ENCODE data around the gene S100PBP. TPM values are rescaled to one million over a fixed set of nuclear protein-coding genes. Genes with fewer than 3 reads are reported as not detected.
A peak's percentile ranks its signal among the peaks of the same experiment; 100 is the strongest.
"Not testable (repeated sequence)": the region's sequence is repeated elsewhere in the genome, so short reads cannot be mapped to it uniquely, and the experiment has no call there.

Gene S100PBP
- total and polyA plus RNA-seq, 8 donors, result 2.9 to 253 (median 19.8) TPM

GRCh38 chr1:32901823-32902534 is 84.5 kb downstream of the S100PBP start:
- Histone ChIP-seq H3K27ac (peak overlapping the region; percentile 86 to 91 (median 87)), H3K9me3 (no peaks in the 10 kb centered on the region)
- intact Hi-C loops (cut with DNase I; ENCODE audit: low total_unique reads), result no loop called here

DNA sequence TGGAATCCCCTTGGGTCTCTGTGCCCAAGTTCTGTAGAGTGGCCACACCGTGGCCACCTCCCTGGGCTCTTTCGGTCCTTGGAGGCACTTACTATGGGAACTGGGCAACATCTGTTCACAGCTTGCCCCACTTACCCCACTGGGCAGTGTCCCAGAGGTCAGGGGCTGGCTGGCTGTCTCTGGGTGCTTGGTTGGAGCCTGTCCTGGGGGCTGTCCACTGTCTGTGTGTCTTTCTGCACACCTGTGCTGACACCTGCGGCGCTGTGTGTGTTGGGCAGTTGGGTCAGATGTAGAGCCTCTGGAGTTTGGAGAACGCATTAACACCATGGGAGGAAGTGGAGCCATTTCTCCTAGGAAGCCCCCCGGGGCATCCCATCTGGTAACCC is 85.1 kb downstream of the S100PBP start:
- WGBS, 5 donors, result 76 to 79% (median 78%) methylated on average over 6 of the region's 6 CpGs
- no peak overlapping the region for H3K4me3 ChIP-seq
- H3K36me3 ChIP-seq, result peaks cover 0 to 10% (median 4%) of the 10 kb centered on the region in 4 donors
- peaks cover 0 to 30% (median 3%) of the 10 kb centered on the region in 3 donors for H3K27me3 ChIP-seq
- peak overlapping the region; percentile 59 to 88 (median 86) for H3K27ac ChIP-seq
- TF ChIP-seq EP300 (IDR thresholded peaks at IDR 0.05) (no peak), CTCF (IDR thresholded peaks at IDR 0.05) (no peak), POLR2A (IDR thresholded peaks at IDR 0.05) (no peak)
- DNase-seq, result no peak
- peaks cover 18 to 45% (median 34%) of the 10 kb centered on the region in 4 donors for H3K4me1 ChIP-seq
- intact Hi-C loops (cut with DNase I; ENCODE audit: low total_unique reads), result no loop called here
- no peaks in the 10 kb centered on the region for H3K9me3 ChIP-seq

More at GRCh38 chr1:32901823-32902534, 84.5 kb downstream of the S100PBP start:
- peaks cover 0 to 30% (median 3%) of the 10 kb centered on the region in 3 donors for H3K27me3 ChIP-seq
- H3K4me1 ChIP-seq, result peaks cover 17 to 39% (median 32%) of the 10 kb centered on the region in 4 donors
- 33 to 47% (median 37%) methylated on average over 21 to 24 of the region's 24 CpGs for WGBS, 5 donors
- no peak for DNase-seq
- no peak for TF ChIP-seq CTCF (IDR thresholded peaks at IDR 0.05)
- TF ChIP-seq EP300 (IDR thresholded peaks at IDR 0.05), result no peak
- TF ChIP-seq POLR2A (IDR thresholded peaks at IDR 0.05), result no peak
- TF ChIP-seq POLR2AphosphoS5 (IDR thresholded peaks at IDR 0.05), result no peak
- H3K4me3 ChIP-seq, result peak overlapping the region; percentile 72 to 77 (median 75)
- H3K36me3 ChIP-seq, result peaks cover 0 to 15% (median 5%) of the 10 kb centered on the region in 4 donors

- peaks cover 0 to 30% (median 3%) of the 10 kb centered on the region in 3 donors for H3K27me3 ChIP-seq
- intact Hi-C loops (cut with DNase I; ENCODE audit: low total_unique reads), result no loop called here
- DNase-seq, result peak; percentile 71 to 87
- peak overlapping the region; percentile 50 to 82 (median 77) for H3K27ac ChIP-seq
- 56 to 66% (median 59%) methylated on average over 3 of the region's 3 CpGs for WGBS, 5 donors
- H3K4me3 ChIP-seq, result no peak overlapping the region
- H3K4me1 ChIP-seq, result peaks cover 20 to 48% (median 36%) of the 10 kb centered on the region in 4 donors
- H3K36me3 ChIP-seq, result no peaks in the 10 kb centered on the region
- TF ChIP-seq POLR2A (IDR thresholded peaks at IDR 0.05), result no peak
- peak in 2 of 3 donors; percentile 37 to 63 for TF ChIP-seq POLR2AphosphoS5 (IDR thresholded peaks at IDR 0.05)
- TF ChIP-seq CTCF (IDR thresholded peaks at IDR 0.05), result no peak
- TF ChIP-seq EP300 (IDR thresholded peaks at IDR 0.05), result no peak
- no peaks in the 10 kb centered on the region for H3K9me3 ChIP-seq
Observed at GRCh38 chr1:32903991-32904785, 86.7 kb downstream of the S100PBP start.

DNA sequence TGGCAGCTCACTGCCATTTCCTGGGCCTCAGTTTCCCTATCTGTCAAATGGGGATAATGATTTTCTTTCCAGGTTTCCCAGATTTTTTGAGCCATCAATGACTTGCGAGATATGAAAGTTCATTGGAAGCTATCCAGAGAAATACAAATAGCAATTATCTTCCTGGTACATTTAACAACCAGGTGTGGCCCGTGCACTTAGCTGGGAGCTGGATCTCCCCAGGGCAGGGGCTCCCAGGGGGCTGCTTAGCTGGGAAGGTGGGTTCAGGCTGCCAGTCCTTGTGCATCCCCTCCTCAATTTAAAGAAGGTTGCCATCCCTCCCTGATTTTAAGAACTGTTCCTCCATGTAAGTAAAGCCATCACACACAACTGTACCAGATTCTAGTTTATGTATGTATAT is 87.3 kb downstream of the S100PBP start:
- TF ChIP-seq POLR2A (IDR thresholded peaks at IDR 0.05) (no peak), EP300 (IDR thresholded peaks at IDR 0.05) (no peak), CTCF (IDR thresholded peaks at IDR 0.05) (no peak), POLR2AphosphoS5 (IDR thresholded peaks at IDR 0.05) (no peak)
- peaks cover 0 to 29% (median 3%) of the 10 kb centered on the region in 3 donors for H3K27me3 ChIP-seq
- intact Hi-C loops (cut with DNase I; ENCODE audit: low total_unique reads), result no loop called here
- peaks cover 20 to 48% (median 33%) of the 10 kb centered on the region in 4 donors for H3K4me1 ChIP-seq
- H3K9me3 ChIP-seq, result no peaks in the 10 kb centered on the region
- H3K4me3 ChIP-seq, result no peak overlapping the region
- DNase-seq, result no peak
- H3K36me3 ChIP-seq, result no peaks in the 10 kb centered on the region
- H3K27ac ChIP-seq, result peak overlapping the region; percentile 50 to 82 (median 73)
- WGBS, 5 donors, result 16 to 54% (median 40%) methylated on average over 2 of the region's 2 CpGs

- Histone ChIP-seq H3K27ac (peak overlapping the region in 4 of 5 donors; percentile 50 to 82 (median 73)), H3K4me1 (peaks cover 16 to 40% (median 26%) of the 10 kb centered on the region in 4 donors), H3K27me3 (peaks cover 0 to 21% (median 2%) of the 10 kb centered on the region in 3 donors)
- intact Hi-C loops (cut with DNase I; ENCODE audit: low total_unique reads); H3K9me3 ChIP-seq; H3K36me3 ChIP-seq; H3K4me3 ChIP-seq; DNase-seq: not testable (repeated sequence)
- WGBS, 5 donors, result 83 to 84% (median 83%) methylated on average over 10 of the region's 10 CpGs
Observed at GRCh38 chr1:32905588-32905987, 88.1 kb downstream of the S100PBP start.

Data from stomach (tissue), 9 donors.